ENCODE results near the gene WWTR1. TPM values are rescaled to one million over a fixed set of nuclear protein-coding genes. Genes with fewer than 3 reads are reported as not detected.

WWTR1 gene
- polyA plus RNA-seq (ENCODE audit: insufficient read length in 3 of 3), result 100 to 1,000 TPM; 111 TPM

DNA sequence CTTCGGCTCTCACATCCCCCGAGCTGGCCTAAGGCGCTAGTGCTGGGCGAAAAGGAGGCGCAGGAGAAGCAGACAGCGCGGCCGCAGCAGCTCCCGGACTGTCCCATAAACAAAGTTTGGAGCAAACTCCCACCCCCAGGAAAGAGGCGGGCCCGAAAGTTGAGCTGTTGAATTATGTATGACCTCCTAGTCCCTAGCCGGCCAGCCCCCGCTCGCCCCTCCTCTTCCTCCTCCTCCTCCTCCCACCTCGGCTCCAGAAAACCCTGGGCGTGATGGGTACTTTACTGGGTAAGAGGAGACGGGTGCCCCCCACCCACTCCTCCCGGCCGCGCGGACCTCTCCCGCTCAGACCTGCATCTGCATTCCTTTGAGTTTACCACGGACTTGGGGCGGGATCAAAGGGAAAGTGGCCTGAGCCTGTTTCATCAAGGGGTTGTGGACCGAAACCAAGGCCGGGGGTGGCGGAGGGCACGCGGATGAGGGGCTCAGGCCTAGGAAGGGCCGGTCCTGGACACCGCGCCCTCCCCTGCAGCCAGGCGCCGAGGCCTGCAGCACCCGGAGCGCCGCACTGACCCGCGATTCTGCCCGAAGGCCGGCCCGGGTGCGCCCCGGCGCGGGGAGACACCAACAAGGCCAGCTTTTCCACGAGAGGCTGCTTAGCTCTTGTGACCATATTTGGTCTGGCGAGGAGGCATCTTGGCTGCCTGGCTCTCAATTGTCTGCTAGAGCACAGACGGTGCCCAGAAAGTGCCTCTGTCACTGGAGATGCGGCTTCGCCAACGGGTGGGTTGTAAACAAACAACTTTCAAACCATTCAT is at the start of gene WWTR1:
Gene WWTR1 (minus strand): TSS at position 100 of the 818 bp plus-strand sequence. CDS start 719 bp downstream, outside the sequence.
- peak; percentile 86 to 92 (median 90) for DNase-seq (ENCODE audit: low read depth in 3 of 3, low spot score in 2 of 3)

DNA sequence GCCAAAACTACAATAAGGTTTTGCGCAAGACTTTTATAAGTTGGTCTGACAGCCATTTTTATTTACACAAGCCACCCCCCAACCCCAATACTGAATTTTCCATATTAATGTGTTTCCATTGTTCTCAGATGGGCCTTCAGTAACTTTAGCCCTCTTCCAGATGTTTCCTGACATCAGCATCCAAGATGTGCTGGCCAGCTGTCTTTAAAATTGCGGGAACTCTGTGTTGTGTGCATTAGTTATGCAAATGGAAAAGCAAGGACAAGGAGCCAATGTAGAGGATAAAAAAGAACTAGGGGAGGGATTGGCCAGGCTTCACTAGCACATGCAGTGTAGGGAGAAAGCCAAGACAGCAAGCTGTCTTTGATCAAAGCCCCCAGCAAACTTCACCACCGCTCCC is 49.1 kb upstream of the WWTR1 start:
- peak; percentile 13 to 31 (median 25) for DNase-seq (ENCODE audit: low read depth in 3 of 3, low spot score in 2 of 3)

DNA sequence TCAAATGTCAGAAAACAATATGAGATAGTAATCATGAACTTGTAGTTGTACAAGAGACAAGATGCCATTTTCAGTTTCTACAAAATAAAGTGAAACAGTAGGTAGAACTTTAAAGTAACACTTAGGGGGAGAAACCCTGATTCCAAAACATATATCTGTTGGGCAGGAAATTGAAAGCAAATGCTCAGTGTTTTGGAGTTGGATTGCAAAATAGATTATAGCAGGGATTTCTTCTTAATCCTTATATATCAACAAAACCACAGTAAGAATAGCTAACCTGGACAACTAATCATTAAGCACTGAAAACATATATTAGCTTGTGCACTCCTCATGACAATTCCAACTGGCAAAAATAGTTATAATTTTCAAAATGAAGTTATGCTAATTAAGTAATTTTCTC is 47.6 kb upstream of the WWTR1 start:
- DNase-seq (ENCODE audit: low read depth in 3 of 3, low spot score in 2 of 3), result no peak

DNA sequence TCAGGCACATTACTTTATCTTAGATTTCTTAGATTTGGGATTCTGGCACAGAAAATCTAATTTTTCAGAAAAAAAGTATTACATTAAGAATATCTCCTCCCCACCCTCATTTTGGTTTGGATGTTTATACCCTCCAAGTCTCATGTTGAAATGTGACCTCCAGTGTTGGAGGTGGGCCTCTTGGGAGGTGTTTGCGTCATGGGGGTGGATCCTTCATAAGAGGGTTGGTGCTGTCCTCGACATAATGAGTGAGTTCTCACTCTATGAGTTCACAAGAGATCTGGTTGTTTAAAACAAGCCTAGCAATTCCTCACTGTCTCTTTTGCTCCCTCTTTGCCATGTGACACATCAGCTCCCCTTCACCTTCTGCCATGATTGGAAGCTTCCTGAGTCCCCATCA is 45.6 kb upstream of the WWTR1 start:
- no peak for DNase-seq (ENCODE audit: low read depth in 3 of 3, low spot score in 2 of 3)

DNA sequence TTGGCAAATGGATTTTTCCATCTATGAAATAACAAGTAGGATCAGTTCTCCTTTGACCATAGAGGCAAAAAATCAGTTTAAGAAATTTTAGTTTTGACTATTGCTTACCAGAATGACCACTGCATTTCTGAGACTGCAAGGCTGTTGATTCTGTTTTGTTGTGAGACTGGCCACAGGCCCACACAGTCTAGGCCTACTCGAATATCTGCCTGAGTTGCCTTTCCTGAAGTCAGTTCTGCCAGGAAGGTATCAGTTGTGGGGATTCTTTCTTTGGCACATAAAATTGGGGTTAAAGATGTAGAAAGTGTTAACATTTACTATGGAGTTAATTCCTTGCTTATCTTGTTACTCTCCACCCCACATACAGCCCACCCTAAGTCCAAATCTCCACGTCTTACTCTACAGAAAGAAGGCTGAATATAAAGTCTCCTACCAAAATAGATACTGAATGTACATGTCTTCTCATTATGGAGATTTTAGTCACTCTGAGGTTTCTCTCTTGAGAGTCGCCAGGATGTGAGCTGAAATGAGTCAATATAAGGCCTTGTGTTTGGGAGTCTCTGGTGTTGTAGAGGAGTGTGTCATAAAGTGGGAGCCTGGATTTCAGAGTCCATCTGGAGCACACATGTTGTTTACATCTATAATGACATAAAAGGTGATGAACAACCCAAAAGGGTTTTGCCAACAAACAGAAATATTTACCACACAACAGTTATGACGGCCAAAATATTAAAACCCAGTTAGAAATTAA is 45.0 kb upstream of the WWTR1 start:
- no peak for DNase-seq (ENCODE audit: low read depth in 3 of 3, low spot score in 2 of 3)

DNA sequence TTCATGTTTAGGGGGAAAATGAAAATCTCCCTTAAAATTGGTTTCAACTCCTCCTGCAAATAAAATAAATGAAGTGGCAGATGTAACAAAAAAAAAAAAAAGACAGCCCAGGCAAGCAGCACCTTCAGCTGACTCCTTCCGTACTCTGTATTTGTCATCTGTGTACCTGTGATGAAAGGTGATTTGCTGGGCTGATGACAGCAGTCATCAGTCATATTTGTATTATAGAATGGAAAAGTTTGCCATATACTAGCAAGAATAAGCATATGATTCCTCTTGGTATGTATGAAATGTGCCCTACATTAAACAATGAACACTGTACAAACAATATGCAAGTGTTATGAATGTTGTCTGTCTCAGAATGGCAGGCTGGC is 44.1 kb upstream of the WWTR1 start:
- no peak for DNase-seq (ENCODE audit: low read depth in 3 of 3, low spot score in 2 of 3)

DNA sequence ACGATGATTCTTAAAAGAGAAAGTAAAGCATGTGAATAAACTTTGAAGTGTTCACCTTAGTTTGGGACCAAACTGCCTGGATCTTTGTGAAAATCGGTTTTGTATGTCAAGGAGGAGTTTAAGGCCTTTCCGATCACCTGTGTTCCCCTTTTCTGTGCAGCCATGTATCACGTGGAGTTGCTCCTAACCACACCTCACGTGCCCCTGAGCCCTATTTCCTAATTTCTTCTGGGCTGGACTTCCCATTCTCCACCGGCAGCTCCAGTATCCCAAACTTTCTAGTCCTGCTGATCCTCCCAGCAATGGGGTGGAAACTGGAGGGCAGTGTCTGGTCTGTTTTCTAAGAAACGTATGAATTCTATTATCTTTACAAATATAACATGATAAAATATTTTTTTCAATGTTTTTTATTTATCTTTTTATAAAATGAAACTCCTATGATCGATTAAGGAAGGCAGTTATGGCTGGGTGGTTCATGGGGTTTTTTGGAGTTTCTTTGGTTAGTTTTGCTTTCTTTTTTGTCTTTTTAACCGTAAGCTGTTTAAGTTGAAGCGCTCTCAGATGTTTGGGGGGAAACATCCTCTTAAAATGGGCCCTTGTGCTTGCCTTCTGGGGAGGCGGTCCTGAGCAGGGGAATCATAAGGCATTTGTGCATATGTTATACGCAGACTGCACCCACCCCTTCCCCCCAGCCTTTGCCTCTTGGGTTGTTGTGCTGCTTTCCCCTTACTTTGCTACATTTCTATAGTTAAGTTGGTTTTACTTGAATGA is 43.6 kb upstream of the WWTR1 start:
- no peak for DNase-seq (ENCODE audit: low read depth in 3 of 3, low spot score in 2 of 3)

DNA sequence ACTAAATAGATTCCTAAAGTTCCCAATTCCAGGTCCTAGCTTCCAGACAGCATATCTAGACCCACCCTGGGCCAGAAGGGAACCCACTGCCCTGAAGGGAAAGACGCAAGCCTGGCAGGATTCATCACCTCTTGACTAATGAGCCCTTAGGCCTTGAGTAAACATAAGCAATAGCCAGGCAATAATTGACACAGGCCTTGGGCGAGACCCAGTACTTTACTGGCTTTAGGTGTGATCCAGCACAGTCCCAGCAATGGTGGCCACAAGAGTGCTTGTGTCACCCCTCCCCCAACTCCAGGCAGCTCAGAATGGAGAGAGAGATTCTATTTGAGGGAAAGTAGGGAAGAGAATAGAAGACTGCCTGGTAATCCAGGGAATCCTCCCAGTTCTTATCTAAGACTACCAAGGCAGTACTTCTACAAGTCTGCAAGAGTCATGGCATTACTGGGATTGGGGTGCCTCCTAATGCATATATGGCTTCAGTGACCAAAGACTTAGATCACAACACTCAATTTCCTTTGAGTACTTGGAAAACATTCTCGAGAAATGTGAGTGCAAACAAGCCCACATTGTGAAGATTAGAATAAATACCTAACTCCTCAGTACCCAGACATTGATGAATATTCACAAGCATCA is 30.4 kb upstream of the WWTR1 start:
- no peak for DNase-seq (ENCODE audit: low read depth in 3 of 3, low spot score in 2 of 3)

DNA sequence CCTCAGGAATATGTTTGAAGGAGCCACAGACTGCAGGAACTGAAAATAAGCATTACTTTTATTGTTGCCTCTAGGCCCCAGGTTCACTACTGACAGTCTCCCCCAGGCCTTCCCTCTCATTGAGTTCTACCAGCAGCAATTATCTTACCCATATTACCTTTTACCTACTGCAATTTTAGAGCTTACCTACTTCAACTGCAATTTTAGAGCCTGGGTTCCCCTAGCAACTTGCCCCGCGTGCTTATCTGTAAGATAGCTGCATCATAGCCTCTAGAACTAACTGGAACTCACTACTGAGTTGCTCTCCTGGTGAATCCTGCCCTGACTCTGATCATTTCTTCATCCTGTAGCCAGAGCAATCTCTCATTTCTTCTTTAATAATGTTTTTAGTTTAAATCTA is 29.2 kb upstream of the WWTR1 start:
- DNase-seq (ENCODE audit: low read depth in 3 of 3, low spot score in 2 of 3), result no peak

DNA sequence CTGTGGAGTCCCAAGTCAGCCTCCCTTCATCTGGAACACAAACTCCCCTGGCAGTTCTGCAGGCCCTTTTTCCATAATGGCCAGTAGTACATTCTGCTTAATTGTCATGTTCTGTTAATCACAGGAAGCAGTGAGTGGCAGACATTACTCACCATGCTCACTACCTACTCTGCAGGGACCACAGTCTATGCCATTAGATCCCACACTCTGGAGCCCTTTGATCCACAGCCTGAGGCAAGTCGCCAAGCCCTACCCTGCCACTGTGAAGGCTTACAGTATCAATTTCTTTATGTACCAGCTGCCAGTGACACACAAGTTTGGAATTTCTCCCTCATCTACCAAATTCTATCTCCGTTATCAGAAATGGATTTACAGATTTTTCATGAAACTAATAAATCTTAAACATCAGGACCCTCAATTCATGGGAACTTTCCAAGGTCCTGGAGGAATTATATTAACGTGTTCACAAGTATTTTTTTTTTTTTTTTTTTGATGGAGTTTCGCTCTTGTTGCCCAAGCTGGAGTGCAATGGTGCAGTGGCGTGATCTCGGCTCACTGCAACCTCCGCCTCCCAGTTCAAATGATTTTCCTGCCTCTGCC is 20.6 kb upstream of the WWTR1 start:
- no peak for DNase-seq (ENCODE audit: low read depth in 3 of 3, low spot score in 2 of 3)

DNA sequence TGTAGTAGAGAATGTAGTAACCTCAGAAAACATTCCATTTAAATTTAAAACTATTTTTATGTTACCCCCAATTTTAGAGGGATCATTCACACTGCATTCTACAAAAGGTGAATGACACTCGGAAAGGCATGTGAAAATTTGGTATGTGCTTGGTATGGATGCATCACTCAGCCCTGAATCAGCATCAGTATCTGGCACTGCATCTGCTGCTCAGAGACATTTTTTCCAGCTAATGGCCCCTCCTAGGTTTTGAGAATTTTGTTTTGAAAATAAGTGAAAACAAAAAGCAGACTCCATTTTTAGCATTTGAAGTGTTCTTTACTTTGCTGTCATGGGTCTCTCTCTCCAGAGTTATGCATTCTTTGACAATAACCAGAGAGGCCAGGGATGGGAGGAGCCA is 15.6 kb upstream of the WWTR1 start:
- DNase-seq (ENCODE audit: low read depth in 3 of 3, low spot score in 2 of 3), result no peak

DNA sequence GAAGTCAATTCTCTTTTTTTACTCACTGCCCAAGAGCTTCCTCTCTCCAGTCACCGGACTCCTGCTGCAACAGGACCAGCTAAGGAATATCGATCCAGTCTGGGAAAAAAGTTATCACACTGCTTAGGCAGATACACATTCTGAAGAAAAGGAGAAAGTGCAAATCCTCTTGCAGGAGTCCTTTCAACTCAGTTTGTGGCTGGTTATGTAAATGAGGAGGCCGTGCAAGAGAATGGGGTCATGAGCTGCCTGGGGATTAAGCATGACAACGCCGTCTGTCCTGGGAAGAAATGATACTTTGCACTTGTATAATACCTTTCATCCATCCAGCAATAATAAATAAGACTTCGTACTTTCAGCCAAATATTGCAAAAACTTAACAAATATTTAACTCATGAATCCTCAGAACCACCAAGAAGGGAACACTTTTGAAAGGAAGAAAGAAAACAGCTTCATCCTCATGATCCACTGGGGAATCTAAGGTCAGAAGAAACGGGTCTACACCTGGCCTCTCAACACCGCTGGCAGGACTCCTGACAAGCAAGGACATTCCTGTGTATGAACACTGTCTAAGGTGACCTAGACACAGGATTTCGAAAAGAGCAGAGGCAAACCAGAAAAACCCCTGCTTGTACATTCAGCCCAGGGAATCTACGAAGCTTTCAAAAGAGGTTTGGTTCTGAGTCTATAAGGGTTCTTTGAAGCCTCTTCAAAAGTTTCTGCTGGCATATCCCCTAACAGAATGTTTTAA is 13.1 kb upstream of the WWTR1 start:
- DNase-seq (ENCODE audit: low read depth in 3 of 3, low spot score in 2 of 3), result no peak

DNA sequence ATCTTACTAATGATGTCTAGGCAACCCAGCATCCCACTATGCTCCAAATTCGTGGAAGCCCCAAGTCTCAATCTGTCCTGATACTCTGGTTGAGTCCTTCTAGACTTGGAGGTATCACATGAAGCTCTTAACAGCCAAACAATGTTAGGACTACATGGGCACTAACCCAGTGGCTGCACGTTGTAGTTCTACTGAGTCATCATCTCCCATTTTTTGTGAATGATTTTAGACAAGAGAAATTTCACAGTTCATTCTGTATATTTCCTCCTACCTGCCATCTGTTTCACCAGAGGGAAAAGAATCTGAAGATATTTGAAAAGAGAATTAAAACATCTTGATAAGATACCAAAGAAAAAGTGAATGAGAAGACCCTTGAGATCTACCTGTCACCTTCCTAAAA is 9.8 kb upstream of the WWTR1 start:
- no peak for DNase-seq (ENCODE audit: low read depth in 3 of 3, low spot score in 2 of 3)

DNA sequence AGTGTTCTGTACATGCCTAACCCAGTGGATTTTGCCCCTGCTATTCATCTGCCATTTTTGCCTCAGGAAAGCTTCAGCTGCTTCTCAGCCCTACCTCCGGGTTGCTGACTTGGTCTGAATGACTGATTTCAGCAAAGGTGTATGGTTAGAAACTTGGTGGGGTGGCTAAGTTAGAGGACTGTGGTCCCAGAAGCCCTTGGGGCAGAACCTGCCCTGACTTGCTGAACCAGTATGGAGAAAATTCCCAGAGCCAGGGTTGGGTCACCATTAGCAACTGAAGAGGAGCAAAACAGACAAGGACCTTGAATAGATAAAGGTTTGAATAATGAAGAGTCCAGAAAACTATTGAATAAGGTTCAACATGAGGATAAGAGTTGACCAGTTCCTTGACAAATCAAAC is 6.1 kb upstream of the WWTR1 start:
- no peak for DNase-seq (ENCODE audit: low read depth in 3 of 3, low spot score in 2 of 3)

DNA sequence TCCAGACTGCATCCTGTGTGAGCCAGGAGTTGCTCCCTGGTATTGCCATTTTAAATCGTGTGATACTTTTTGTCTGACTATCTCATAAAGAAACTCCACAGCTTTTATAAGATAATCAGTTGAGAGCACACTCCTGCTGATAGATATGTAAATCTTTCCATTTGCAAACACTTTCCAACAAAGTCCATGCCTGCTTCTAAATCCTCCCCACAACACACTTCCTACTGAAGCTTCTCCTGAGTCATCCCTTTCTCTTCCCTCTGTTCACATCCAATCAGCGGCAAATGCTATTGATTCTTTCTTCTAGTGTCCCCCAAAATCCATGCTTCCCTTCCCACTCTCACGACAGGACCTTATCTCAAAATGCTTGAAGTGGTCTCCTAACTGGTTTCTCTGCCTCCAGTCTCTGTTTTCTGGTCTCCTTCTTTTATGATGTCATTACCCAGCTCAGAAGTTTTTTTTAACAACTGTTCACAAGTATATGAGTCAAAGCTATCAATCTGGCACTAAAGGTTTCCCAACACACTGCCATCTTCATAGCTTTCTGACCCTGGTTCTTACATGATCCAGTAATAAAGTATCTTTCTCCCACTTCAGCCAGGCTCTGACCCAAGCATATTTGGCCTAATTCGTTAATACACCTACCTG is 4.5 kb upstream of the WWTR1 start:
- DNase-seq (ENCODE audit: low read depth in 3 of 3, low spot score in 2 of 3), result no peak

DNA sequence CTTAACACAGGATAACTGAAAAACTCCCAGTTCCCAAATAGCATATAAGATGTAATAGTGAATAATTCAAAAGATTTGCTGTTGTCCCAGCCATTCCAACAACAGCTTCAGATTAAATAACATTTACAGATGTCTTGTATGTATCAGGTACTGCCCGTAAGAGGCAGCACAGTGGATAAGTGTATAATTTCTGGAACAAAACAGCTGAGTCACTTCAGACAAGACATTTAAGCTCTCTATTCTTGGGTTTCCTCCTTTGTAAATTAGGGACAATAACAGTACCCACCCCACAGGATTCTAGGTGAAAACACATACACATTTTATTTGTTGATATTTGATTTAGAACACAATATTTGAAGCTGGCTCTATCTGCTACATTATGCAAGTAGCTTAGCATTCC is 2.6 kb upstream of the WWTR1 start:
- no peak for DNase-seq (ENCODE audit: low read depth in 3 of 3, low spot score in 2 of 3)

DNA sequence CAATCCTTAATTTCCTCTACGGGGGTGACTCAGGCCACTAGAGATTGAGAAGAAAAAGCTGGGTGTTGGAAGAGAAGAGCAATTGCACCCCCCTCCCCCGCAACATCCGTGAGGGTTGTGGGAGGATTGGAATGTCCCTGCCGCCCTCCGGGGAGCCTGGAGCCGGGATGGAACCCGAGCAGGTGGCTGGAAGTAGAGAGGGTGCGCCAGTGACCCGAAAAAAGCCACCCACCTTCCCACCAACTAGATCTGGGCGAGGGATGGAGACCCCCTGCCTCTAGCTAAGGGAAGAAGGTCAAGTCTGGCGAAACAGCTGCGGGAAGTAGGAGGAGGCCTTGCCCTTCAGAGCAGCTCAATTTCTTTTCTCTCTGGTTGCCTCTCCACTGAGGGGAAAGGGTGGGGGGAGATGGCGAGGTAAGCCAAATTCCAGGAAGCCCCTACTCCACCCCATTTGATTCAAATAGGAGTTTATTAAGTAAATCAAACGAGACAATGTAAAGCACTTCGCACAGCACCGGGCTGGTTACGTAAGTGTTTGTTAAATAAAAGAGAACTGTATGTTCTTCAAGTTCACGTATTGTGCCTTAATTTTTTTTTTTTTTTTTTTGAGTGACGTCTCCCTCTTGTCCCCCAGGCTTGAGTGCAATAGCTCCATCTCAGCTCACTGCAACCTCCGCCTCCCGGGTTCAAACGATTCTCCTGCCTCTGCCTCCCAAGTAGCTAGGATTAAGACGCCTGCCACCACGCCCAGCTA is 1.1 kb upstream of the WWTR1 start:
- peak in 1 of 3 donors; percentile 83 for DNase-seq (ENCODE audit: low read depth in 3 of 3, low spot score in 2 of 3)

DNA sequence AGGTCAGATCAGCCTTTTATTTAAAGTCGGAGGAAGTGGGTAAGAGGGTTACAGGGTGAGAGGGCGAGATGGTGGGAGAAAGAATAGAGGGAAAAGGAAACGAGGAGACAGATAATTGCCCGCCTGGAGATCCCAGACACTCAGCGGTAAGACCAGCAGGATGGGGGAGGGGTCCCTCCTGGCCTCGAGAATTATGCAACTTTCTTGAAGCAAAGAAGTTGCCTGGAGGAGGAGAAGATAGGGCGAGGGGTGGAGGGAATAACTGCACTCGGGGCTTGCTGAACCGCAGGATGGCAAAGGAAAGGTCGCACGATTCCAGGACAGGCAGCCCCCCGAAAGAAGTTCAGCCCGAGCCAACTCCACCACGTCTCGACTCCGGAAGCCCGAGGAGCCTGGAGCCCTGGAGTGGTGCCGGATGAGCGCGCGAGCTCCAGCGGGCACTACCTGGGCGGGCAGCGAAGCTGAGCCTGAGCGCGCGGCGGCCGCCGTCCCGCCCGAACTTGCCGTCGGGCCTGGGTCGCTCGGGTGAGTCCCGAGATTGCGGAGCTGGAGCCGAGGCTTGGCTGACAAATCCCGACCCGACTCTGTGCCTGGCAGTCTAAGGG is 402 bp downstream of the WWTR1 start:
- peak in 1 of 3 donors; percentile 62 for DNase-seq (ENCODE audit: low read depth in 3 of 3, low spot score in 2 of 3)
